Suprapubic skin (tissue), 3 donors: Measurements from ENCODE around the gene PRSS22.

ENCODE experiments used
- POLR2A ChIP-seq, 2 donors: fragments of 450-650 bp; IDR thresholded peaks; one replicate each; pipeline ENCODE4 v1.6.1; 2017; ENCODE audit warnings: antibody characterized with exemption in 2 of 2, mild to moderate bottlenecking in 2 of 2, moderate library complexity in 2 of 2
- TF ChIP-seq, protein P1 (sequence below), 2 donors: fragments of 200-600 bp in 1 of 2; fragments of 450-650 bp in 1 of 2; sonication (generic) in 1 of 2; IDR thresholded peaks; one replicate each; pipeline ENCODE4 v1.5.1; 2016 to 2019; ENCODE audit warnings: antibody characterized with exemption in 2 of 2, mild to moderate bottlenecking in 1 of 2, moderate library complexity in 1 of 2

DNA sequence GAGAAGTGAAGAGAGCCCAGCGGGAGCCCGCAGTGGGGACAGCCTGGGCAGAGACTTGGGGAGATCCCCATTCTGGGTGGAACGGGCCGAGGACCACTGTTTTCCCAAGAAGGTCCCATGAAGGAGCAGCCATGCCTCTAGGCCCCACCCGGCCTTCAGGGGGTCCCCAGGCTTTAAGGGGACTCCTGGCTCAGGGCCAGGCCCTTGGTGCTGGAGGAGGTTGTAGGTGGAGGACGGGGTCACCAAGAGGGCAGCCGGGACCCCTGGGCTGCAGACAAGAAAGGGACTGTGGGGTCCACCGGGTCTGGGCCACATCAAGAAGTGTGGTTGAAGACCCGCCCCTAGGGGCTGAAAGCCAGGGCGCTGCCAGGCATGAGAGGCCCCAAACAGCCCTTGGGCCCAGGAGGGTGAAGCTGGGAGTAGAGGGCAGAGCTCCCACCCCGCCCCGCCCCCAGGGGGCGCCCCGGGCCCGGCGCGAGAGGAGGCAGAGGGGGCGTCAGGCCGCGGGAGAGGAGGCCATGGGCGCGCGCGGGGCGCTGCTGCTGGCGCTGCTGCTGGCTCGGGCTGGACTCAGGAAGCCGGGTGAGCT, 41.1 kb downstream of the PRSS22 start, which contains the start of gene PRSS21:
- TF ChIP-seq POLR2A (IDR thresholded peaks at IDR 0.05) = no peak
- TF ChIP-seq, protein P1, sequence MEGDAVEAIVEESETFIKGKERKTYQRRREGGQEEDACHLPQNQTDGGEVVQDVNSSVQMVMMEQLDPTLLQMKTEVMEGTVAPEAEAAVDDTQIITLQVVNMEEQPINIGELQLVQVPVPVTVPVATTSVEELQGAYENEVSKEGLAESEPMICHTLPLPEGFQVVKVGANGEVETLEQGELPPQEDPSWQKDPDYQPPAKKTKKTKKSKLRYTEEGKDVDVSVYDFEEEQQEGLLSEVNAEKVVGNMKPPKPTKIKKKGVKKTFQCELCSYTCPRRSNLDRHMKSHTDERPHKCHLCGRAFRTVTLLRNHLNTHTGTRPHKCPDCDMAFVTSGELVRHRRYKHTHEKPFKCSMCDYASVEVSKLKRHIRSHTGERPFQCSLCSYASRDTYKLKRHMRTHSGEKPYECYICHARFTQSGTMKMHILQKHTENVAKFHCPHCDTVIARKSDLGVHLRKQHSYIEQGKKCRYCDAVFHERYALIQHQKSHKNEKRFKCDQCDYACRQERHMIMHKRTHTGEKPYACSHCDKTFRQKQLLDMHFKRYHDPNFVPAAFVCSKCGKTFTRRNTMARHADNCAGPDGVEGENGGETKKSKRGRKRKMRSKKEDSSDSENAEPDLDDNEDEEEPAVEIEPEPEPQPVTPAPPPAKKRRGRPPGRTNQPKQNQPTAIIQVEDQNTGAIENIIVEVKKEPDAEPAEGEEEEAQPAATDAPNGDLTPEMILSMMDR (IDR thresholded peaks at IDR 0.05) = no peak
